CD14-positive monocyte (primary cell): ENCODE results near the gene CSF2RB. TPM values are rescaled to one million over a fixed set of nuclear protein-coding genes. Genes with fewer than 3 reads are reported as not detected.
A peak's percentile ranks its signal among the peaks of the same experiment; 100 is the strongest.

Source experiments
- DNase-seq, 3 donors: peaks; one replicate each; pipeline ENCODE4 v3.0.0-alpha.2; 2011 to 2022
- H2AFZ ChIP-seq: 2 replicates; pipeline ENCODE4 v1.6.0; 2012; ENCODE audit warnings: mild to moderate bottlenecking, low read depth, low read length, inconsistent platforms; ENCODE audit not compliant: insufficient read depth, poor library complexity, severe bottlenecking
- H3K27ac ChIP-seq, 2 donors: 1 replicate in 1 of 2; 2 replicates in 1 of 2; pipeline ENCODE4 v1.5.1; 2012 to 2013; ENCODE audit warnings: low read length in 2 of 2, control low read depth in 1 of 2, inconsistent platforms in 1 of 2, low read depth in 1 of 2, mild to moderate bottlenecking in 1 of 2
- H3K27me3 ChIP-seq, 2 donors: one replicate each; pipeline versions ENCODE4 v1.6.0 to v1.6.1; 2011 to 2013; ENCODE audit warnings: low read length in 2 of 2; ENCODE audit not compliant: control insufficient read depth in 2 of 2, insufficient read depth in 2 of 2
- H3K36me3 ChIP-seq, 2 donors: replicated peaks in 1 of 2; 1 replicate in 1 of 2; 2 replicates in 1 of 2; pipeline versions ENCODE4 v1.5.1 to v1.6.1; 2012 to 2013; ENCODE audit warnings: low read length in 2 of 2, control low read depth in 1 of 2, inconsistent platforms in 1 of 2, mild to moderate bottlenecking in 1 of 2; ENCODE audit not compliant: insufficient read depth in 2 of 2, control insufficient read depth in 1 of 2
- H3K4me1 ChIP-seq, 2 donors: 1 replicate in 1 of 2; 2 replicates in 1 of 2; pipeline versions ENCODE4 v1.5.1 to v1.6.1; 2012 to 2013; ENCODE audit warnings: low read length in 2 of 2, control low read depth in 1 of 2, inconsistent platforms in 1 of 2, mild to moderate bottlenecking in 1 of 2, moderate library complexity in 1 of 2; ENCODE audit not compliant: insufficient read depth in 2 of 2, control insufficient read depth in 1 of 2
- H3K4me2 ChIP-seq: replicated peaks from 2 replicates; pipeline ENCODE3; 2012; ENCODE audit warnings: low read length, moderate library complexity, mild to moderate bottlenecking; ENCODE audit not compliant: poor library complexity, severe bottlenecking; ENCODE audit errors: extremely low read depth
- H3K4me3 ChIP-seq, 3 experiments: fragments of 200-600 bp in 1 of 3; sonication (generic) in 1 of 3; replicated peaks in 1 of 3; 1 replicate in 2 of 3; 2 replicates in 1 of 3; pipeline ENCODE4 v1.5.1; 2011 to 2013; ENCODE audit warnings: low read length in 3 of 3, mild to moderate bottlenecking in 3 of 3, control low read depth in 2 of 3, low read depth in 2 of 3, inconsistent platforms in 1 of 3, moderate library complexity in 1 of 3
- H3K79me2 ChIP-seq: 2 replicates; pipeline ENCODE4 v1.6.0; 2012; ENCODE audit warnings: mild to moderate bottlenecking, control low read depth, inconsistent platforms, low read length, moderate library complexity; ENCODE audit not compliant: insufficient read depth
- H3K9ac ChIP-seq: 2 replicates; pipeline ENCODE4 v1.6.0; 2017; ENCODE audit warnings: low read length, mild to moderate bottlenecking; ENCODE audit not compliant: insufficient read depth, poor library complexity, severe bottlenecking
- H3K9me3 ChIP-seq, 2 donors: replicated peaks in 1 of 2; 1 replicate in 1 of 2; 2 replicates in 1 of 2; pipeline versions ENCODE4 v1.5.1 to v1.6.1; 2012 to 2013; ENCODE audit warnings: low read length in 2 of 2, control low read depth in 1 of 2; ENCODE audit not compliant: control insufficient read depth in 1 of 2, insufficient read depth in 1 of 2
- H4K20me1 ChIP-seq: 2 replicates; pipeline ENCODE4 v1.6.0; 2012; ENCODE audit warnings: mild to moderate bottlenecking, low read length, control low read depth, moderate library complexity; ENCODE audit not compliant: insufficient read depth
- H3K27ac Mint-ChIP-seq, 7 donors: one replicate each; pipeline ENCODE4 v1.8.0; 2020; ENCODE audit warnings: mild to moderate bottlenecking in 7 of 7, mixed read lengths in 7 of 7, moderate library complexity in 6 of 7, inconsistent platforms in 2 of 7
- H3K27me3 Mint-ChIP-seq, 3 donors: one replicate each; pipeline ENCODE4 v1.8.0; 2021 to 2022; ENCODE audit warnings: low read depth in 3 of 3, mild to moderate bottlenecking in 3 of 3, mixed read lengths in 3 of 3, moderate library complexity in 3 of 3, inconsistent platforms in 1 of 3
- H3K36me3 Mint-ChIP-seq, 2 donors: one replicate each; pipeline ENCODE4 v1.8.0; 2020; ENCODE audit warnings: mixed read lengths in 2 of 2, inconsistent platforms in 1 of 2, mild to moderate bottlenecking in 1 of 2
- H3K4me1 Mint-ChIP-seq: one replicate; pipeline ENCODE4 v1.8.0; 2020; ENCODE audit warnings: mild to moderate bottlenecking, mixed read lengths
- H3K4me3 Mint-ChIP-seq, 2 donors: one replicate each; pipeline ENCODE4 v1.8.0; 2020; ENCODE audit warnings: mild to moderate bottlenecking in 2 of 2, mixed read lengths in 2 of 2, moderate library complexity in 1 of 2
- H3K9me3 Mint-ChIP-seq, 7 donors: one replicate each; pipeline ENCODE4 v1.8.0; 2020 to 2022; ENCODE audit warnings: mixed read lengths in 7 of 7, mild to moderate bottlenecking in 6 of 7, moderate library complexity in 6 of 7, inconsistent platforms in 2 of 7
- CTCF ChIP-seq: fragments of 200-600 bp; IDR thresholded peaks from one replicate; pipeline ENCODE4 v1.8.0; 2022; ENCODE audit warnings: antibody characterized with exemption, mild to moderate bottlenecking
- WGBS: methylation state at CpG from one replicate; pipeline ENCODE4 v1.1.5; 2013; ENCODE audit warnings: missing lambda C conversion rate; ENCODE audit not compliant: insufficient coverage; 5-methylcytosine and 5-hydroxymethylcytosine counted together
- intact Hi-C, 2 donors: fragments of 100-400 bp; cut with micrococcal nuclease; formaldehyde crosslinking; loops; one replicate each; pipeline versions ENCODE4 v1.15.0 to v1.15.1; 2023
- polyA minus RNA-seq: library from RNA; depleted of rRNA, polyadenylated mRNA; stranded (reverse); fragments of >200 nt; gene quantifications from 2 replicates; pipeline ENCODE4 v1.2.3, GENCODE V29; 2012
- polyA plus RNA-seq, 3 donors: library from polyadenylated mRNA; depleted of rRNA in 1 of 3; unstranded in 2 of 3; stranded (reverse) in 1 of 3; fragments of 300-500 nt in 2 of 3; fragments of >200 nt in 1 of 3; fragmentation: Illumina TruSeq in 2 of 3; gene quantifications; 1 replicate in 2 of 3; 2 replicates in 1 of 3; pipeline ENCODE4 v1.2.3, GENCODE V29; 2012 to 2021
- total RNA-seq, 12 experiments: library from RNA in 1 of 12; stranded (reverse) in 1 of 12; fragments of 120-200 nt in 1 of 12; gene quantifications; one replicate each; pipeline ENCODE4 v1.2.4 and lab custom pipeline; 2013 to 2026; ENCODE audit warnings: mixed read lengths in 6 of 12, inconsistent platforms in 1 of 12

Gene CSF2RB
- total RNA-seq (2013): 69.4 TPM
- polyA plus RNA-seq: 10 to 100 TPM; 29.9 to 91.1 (median 52.7) TPM
- 80.5 and 121 TPM in 2 replicates for polyA minus RNA-seq
- total RNA-seq (lab: John Stamatoyannopoulos, UW): 30.1 to 156 (median 129) reads per million in 11 experiments

- peaks cover 15% of the 10 kb centered on the region for H4K20me1 ChIP-seq
- intact Hi-C loops: loop anchor here (5.0 to 10.0 kb wide), 3 partner anchors 41 to 61 kb away; partner anchors contain the start of gene NCF4 (in 1 of the 2)
- peak within 1 kb of the TSS; percentile 53 to 84 (median 63) for H3K4me3 ChIP-seq
- peak; percentile 85 to 96 (median 92) for DNase-seq
- peaks cover 54% of the 10 kb centered on the region for H3K79me2 ChIP-seq
- peaks cover 1 to 9% of the 10 kb centered on the region in 2 donors for H3K36me3 ChIP-seq
- H3K4me2 ChIP-seq: peak within 1 kb of the TSS; percentile 94
- H3K36me3 Mint-ChIP-seq: peaks cover 15 to 28% of the 10 kb centered on the region in 2 donors
- H3K27ac ChIP-seq: peak within 1 kb of the TSS; percentile 86 to 96
- H3K27ac Mint-ChIP-seq: peak within 1 kb of the TSS; percentile 92 to 99 (median 97)
- H3K4me3 Mint-ChIP-seq: peak within 1 kb of the TSS; percentile 87 to 97
- H3K27me3 Mint-ChIP-seq: peaks cover 0 to 5% (median 0%) of the 10 kb centered on the region in 3 donors
- no peaks in the 10 kb centered on the region for H3K27me3 ChIP-seq
- no peak for TF ChIP-seq CTCF
- peaks cover 0 to 2% of the 10 kb centered on the region in 2 donors for H3K9me3 ChIP-seq
- peaks cover 0 to 4% (median 0%) of the 10 kb centered on the region in 7 donors for H3K9me3 Mint-ChIP-seq
- peak within 1 kb of the TSS; percentile 86 for H3K9ac ChIP-seq
- H3K4me1 Mint-ChIP-seq: peaks cover 58% of the 10 kb centered on the region
- WGBS: 28% methylated on average over 13 of the region's 18 CpGs
- peak within 1 kb of the TSS; percentile 83 for H2AFZ ChIP-seq
- H3K4me1 ChIP-seq: peaks cover 31 to 62% of the 10 kb centered on the region in 2 donors
Measured at GRCh38 chr22:36913427-36914389, at the start of gene CSF2RB. Gene CSF2RB (plus strand): TSS chr22:36913628. CDS start chr22:36922208, 8,580 bp downstream.

- H3K36me3 ChIP-seq: peaks cover 42 to 50% of the 10 kb centered on the region in 2 donors
- peaks cover 51 to 56% of the 10 kb centered on the region in 2 donors for H3K36me3 Mint-ChIP-seq
- no peak overlapping the region for H3K4me3 ChIP-seq
- H2AFZ ChIP-seq: no peak overlapping the region
- intact Hi-C loops: loop anchor here in 1 of 2 donors (5.0 kb wide), 1 partner anchor 48 kb away; the partner anchor contains the start of gene CSF2RB
- H3K27ac Mint-ChIP-seq: peak overlapping the region; percentile 21 to 88 (median 79)
- H4K20me1 ChIP-seq: peaks cover 52% of the 10 kb centered on the region
- peaks cover 35% of the 10 kb centered on the region for H3K79me2 ChIP-seq
- H3K9me3 ChIP-seq: no peaks in the 10 kb centered on the region
- H3K9me3 Mint-ChIP-seq: peaks cover 0 to 2% (median 0%) of the 10 kb centered on the region in 7 donors
- H3K27me3 Mint-ChIP-seq: peaks cover 0 to 4% (median 0%) of the 10 kb centered on the region in 3 donors
- H3K4me3 Mint-ChIP-seq: peak overlapping the region in 1 of 2 donors; percentile 40
- DNase-seq: peak in 1 of 3 donors; percentile 16
- no peak for TF ChIP-seq CTCF
- H3K4me1 ChIP-seq: peaks cover 62 to 64% of the 10 kb centered on the region in 2 donors
- H3K9ac ChIP-seq: peak overlapping the region; percentile 0
- H3K4me2 ChIP-seq: peak overlapping the region; percentile 12
- peaks cover 71% of the 10 kb centered on the region for H3K4me1 Mint-ChIP-seq
- 67% methylated on average over 4 of the region's 6 CpGs for WGBS
- no peaks in the 10 kb centered on the region for H3K27me3 ChIP-seq
- peak overlapping the region; percentile 90 to 93 for H3K27ac ChIP-seq
Measured at GRCh38 chr22:36863979-36864378, 49.4 kb upstream of the CSF2RB start.
